Measurements from ENCODE around the gene ESPNL.

DNA sequence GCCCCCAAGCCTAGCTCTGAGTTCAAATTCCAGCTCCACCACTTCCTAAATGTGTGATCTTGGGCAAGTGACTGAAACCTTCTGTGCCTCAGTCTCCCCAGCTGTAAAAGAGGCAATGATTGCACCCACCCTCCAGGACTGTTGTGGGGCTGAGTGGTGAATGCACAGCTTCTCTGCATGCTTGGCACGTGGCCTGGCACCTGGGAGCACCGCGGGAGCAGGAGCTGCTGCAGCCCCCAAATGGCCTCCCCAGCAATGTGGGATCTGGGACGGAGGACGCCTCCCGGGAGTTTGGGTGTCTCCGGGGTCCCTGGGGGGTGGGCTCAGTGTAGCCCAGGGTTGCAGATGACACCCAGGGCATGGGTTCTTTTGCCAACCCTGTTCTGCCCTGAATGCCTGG, 39.9 kb downstream of the ESPNL start:
- TF ChIP-seq EZH2phosphoT487 (IDR thresholded peaks at IDR 0.05; ENCODE audit: low read length) (no peak), EZH2 (optimal IDR thresholded peaks at IDR 0.05; ENCODE audit: low read depth, low read length) (no peak)
